Measurements from ENCODE around the gene LY9.

DNA sequence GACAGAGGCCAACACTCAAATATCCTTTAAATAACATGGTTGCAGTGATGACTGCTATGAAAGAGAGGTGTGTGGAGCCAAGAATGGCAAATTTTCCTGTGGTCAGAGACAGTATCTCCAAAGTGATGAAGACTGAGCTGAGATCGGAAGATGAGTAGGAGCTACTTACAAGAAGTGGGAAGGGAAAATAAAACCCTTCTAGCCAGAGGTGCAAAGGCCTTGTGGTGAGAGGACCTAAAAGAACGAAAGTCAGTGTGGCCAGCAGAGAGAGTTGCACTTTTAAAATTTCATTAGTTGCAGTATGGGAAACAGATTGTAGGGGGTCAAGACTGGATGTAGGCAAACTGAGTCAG, 39.1 kb upstream of the LY9 start:
- TF ChIP-seq, protein P1, sequence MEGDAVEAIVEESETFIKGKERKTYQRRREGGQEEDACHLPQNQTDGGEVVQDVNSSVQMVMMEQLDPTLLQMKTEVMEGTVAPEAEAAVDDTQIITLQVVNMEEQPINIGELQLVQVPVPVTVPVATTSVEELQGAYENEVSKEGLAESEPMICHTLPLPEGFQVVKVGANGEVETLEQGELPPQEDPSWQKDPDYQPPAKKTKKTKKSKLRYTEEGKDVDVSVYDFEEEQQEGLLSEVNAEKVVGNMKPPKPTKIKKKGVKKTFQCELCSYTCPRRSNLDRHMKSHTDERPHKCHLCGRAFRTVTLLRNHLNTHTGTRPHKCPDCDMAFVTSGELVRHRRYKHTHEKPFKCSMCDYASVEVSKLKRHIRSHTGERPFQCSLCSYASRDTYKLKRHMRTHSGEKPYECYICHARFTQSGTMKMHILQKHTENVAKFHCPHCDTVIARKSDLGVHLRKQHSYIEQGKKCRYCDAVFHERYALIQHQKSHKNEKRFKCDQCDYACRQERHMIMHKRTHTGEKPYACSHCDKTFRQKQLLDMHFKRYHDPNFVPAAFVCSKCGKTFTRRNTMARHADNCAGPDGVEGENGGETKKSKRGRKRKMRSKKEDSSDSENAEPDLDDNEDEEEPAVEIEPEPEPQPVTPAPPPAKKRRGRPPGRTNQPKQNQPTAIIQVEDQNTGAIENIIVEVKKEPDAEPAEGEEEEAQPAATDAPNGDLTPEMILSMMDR (IDR thresholded peaks at IDR 0.05; ENCODE audit: low read depth, low read length, missing input control) = no peak
- TF ChIP-seq HNF4A (conservative IDR thresholded peaks at IDR 0.05) (no peak), RAD21 (IDR thresholded peaks at IDR 0.05) (no peak), FOXA1 (IDR thresholded peaks at IDR 0.05) (no peak), HNF4G (IDR thresholded peaks at IDR 0.05) (no peak), JUND (IDR thresholded peaks at IDR 0.05) (no peak), TAF1 (conservative IDR thresholded peaks at IDR 0.05) (no peak), GABPA (IDR thresholded peaks at IDR 0.05 in 1 of 2, conservative IDR thresholded peaks at IDR 0.05 in 1 of 2) (no peak), YY1 (IDR thresholded peaks at IDR 0.05) (no peak), RXRA (IDR thresholded peaks at IDR 0.05) (no peak), SP1 (IDR thresholded peaks at IDR 0.05) (no peak)
- TF ChIP-seq, protein P2, sequence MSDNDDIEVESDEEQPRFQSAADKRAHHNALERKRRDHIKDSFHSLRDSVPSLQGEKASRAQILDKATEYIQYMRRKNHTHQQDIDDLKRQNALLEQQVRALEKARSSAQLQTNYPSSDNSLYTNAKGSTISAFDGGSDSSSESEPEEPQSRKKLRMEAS (IDR thresholded peaks at IDR 0.05) = no peak
- TF ChIP-seq, protein P3, sequence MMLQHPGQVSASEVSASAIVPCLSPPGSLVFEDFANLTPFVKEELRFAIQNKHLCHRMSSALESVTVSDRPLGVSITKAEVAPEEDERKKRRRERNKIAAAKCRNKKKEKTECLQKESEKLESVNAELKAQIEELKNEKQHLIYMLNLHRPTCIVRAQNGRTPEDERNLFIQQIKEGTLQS (IDR thresholded peaks at IDR 0.05) = no peak
